Endothelial cell of umbilical vein (primary cell): ENCODE results near the gene NBPF9. TPM values are rescaled to one million over a fixed set of nuclear protein-coding genes. Genes with fewer than 3 reads are reported as not detected.
"Not testable (repeated sequence)": the region's sequence is repeated elsewhere in the genome, so short reads cannot be mapped to it uniquely, and the experiment has no call there.

Experiments used
- BruUV-seq: library from RNA; stranded (reverse); fragments of 400-500 nt; replicated peaks from 2 replicates; lab custom pipeline; 2021; lab: Mats Ljungman, UMichigan
- CTCF ChIA-PET: fragments of 300-600, 350-600 bp; sonication (Branson Sonifier 250); formaldehyde crosslinking; loops from one replicate; lab custom pipeline; 2021; ENCODE audit warnings: antibody characterized with exemption, inconsistent platforms; lab: Charles Lee
- POLR2A ChIA-PET: fragments of 300-600, 350-600 bp; sonication (Branson Sonifier 250); formaldehyde crosslinking; loops from one replicate; lab custom pipeline; 2021; ENCODE audit warnings: antibody characterized with exemption, inconsistent platforms; lab: Charles Lee
- DNase-seq: peaks from one replicate; pipeline ENCODE4 v3.0.0-alpha.2; 2011; ENCODE audit warnings: low read depth, low spot score
- FAIRE-seq: peaks from 2 replicates; lab custom pipeline; 2011; peaks lifted over from hg19 to GRCh38; lab: Jason Lieb, UNC
- H2AFZ ChIP-seq: 2 replicates; pipeline ENCODE4 v1.6.0; 2012; ENCODE audit warnings: low read depth, low read length, control low read depth, inconsistent platforms
- H3K27ac ChIP-seq: 2 replicates; pipeline ENCODE4 v1.5.1; 2011; ENCODE audit warnings: low read depth, mild to moderate bottlenecking, control low read depth, low read length, moderate library complexity; ENCODE audit not compliant: insufficient read depth
- H3K27me3 ChIP-seq, 2 experiments: 2 replicates each; pipeline versions ENCODE4 v1.6.0 to v1.6.1; 2011; ENCODE audit warnings: low read length in 2 of 2, mixed read lengths in 1 of 2; ENCODE audit not compliant: control insufficient read depth in 2 of 2, insufficient read depth in 2 of 2
- H3K36me3 ChIP-seq, 2 experiments: 2 replicates in 1 of 2; 3 replicates in 1 of 2; pipeline ENCODE4 v1.5.1; 2011; ENCODE audit warnings: low read length in 2 of 2, mild to moderate bottlenecking in 1 of 2, moderate library complexity in 1 of 2; ENCODE audit not compliant: control insufficient read depth in 2 of 2, insufficient read depth in 2 of 2; ENCODE audit errors: extremely low read depth in 1 of 2
- H3K4me1 ChIP-seq: 3 replicates; pipeline ENCODE4 v1.5.1; 2011; ENCODE audit warnings: mild to moderate bottlenecking, low read length; ENCODE audit not compliant: control insufficient read depth, insufficient read depth; ENCODE audit errors: extremely low read depth
- H3K4me2 ChIP-seq: 2 replicates; pipeline ENCODE4 v1.6.1; 2011; ENCODE audit warnings: low read length, control low read depth, mixed read lengths; ENCODE audit not compliant: insufficient read depth
- H3K4me3 ChIP-seq, 3 experiments: fragments of 200-600 bp in 1 of 3; sonication (generic), shearing (Covaris generic) in 1 of 3; replicated peaks in 1 of 3; 2 replicates each; pipeline ENCODE4 v1.5.1; 2011 to 2016; ENCODE audit warnings: control low read depth in 3 of 3, low read length in 3 of 3, mild to moderate bottlenecking in 2 of 3, inconsistent platforms in 1 of 3, low read depth in 1 of 3, moderate library complexity in 1 of 3; ENCODE audit not compliant: insufficient read depth in 1 of 3
- H3K79me2 ChIP-seq: 2 replicates; pipeline ENCODE4 v1.6.0; 2012; ENCODE audit warnings: low read length, inconsistent platforms; ENCODE audit not compliant: control insufficient read depth, insufficient read depth
- H3K9ac ChIP-seq: replicated peaks from 2 replicates; pipeline ENCODE3; 2011; ENCODE audit warnings: low read length, control low read depth; ENCODE audit not compliant: insufficient read depth; ENCODE audit errors: extremely low read depth
- H3K9me1 ChIP-seq: replicated peaks from 3 replicates; pipeline ENCODE4 v1.6.0; 2011; ENCODE audit warnings: mild to moderate bottlenecking, low read length; ENCODE audit not compliant: control insufficient read depth, insufficient read depth; ENCODE audit errors: extremely low read depth
- H3K9me3 ChIP-seq: replicated peaks from 2 replicates; pipeline ENCODE4 v1.5.1; 2012; ENCODE audit warnings: low read length, inconsistent platforms; ENCODE audit not compliant: control insufficient read depth, insufficient read depth
- H4K20me1 ChIP-seq: replicated peaks from 2 replicates; pipeline ENCODE3; 2011; ENCODE audit warnings: mild to moderate bottlenecking, low read length; ENCODE audit not compliant: control insufficient read depth, insufficient read depth; ENCODE audit errors: extremely low read depth
- dilution Hi-C: fragments of 300-500 bp; cut with MboI; formaldehyde crosslinking; loops from one replicate; pipeline ENCODE4 v1.15.0; 2019; ENCODE audit warnings: low sequenced_read_pairs; ENCODE audit not compliant: extremely low pct_ligation_motif_present
- intact Hi-C: fragments of 100-400 bp; cut with micrococcal nuclease; formaldehyde crosslinking; loops from one replicate; pipeline ENCODE4 v1.10.0; 2022
- polyA plus RNA-seq, 4 experiments: library from polyadenylated mRNA; depleted of rRNA in 3 of 4; stranded (reverse) in 3 of 4; unstranded in 1 of 4; fragments of >200 nt; gene quantifications; 2 replicates each; pipeline versions ENCODE4 v1.2.1 to v1.2.3, GENCODE V29; 2011 to 2012; ENCODE audit warnings: missing spikeins in 1 of 4
- total RNA-seq: library from RNA; stranded (reverse); gene quantifications from 2 replicates; pipeline ENCODE4 v1.2.3, GENCODE V29; 2021

Gene NBPF9
- total and polyA plus RNA-seq, 2 donors (not counting 3 experiments of a cell fraction or from before 2014, with no cell fraction given), result 16.2 to 27.1 TPM

- H3K79me2 ChIP-seq, H3K27ac ChIP-seq, H3K4me1 ChIP-seq, CTCF ChIA-PET, H3K4me2 ChIP-seq, DNase-seq, FAIRE-seq, H2AFZ ChIP-seq, H3K9ac ChIP-seq, H3K36me3 ChIP-seq, POLR2A ChIA-PET, H3K9me3 ChIP-seq, dilution Hi-C loops, BruUV-seq, H3K27me3 ChIP-seq, H3K4me3 ChIP-seq, intact Hi-C loops, H3K9me1 ChIP-seq, H4K20me1 ChIP-seq: not testable (repeated sequence)
Measured at GRCh38 chr1:149093155-149093554, 10.2 kb downstream of the NBPF9 start.

- H3K27ac ChIP-seq, BruUV-seq, DNase-seq, FAIRE-seq, H3K27me3 ChIP-seq, H3K9me3 ChIP-seq, H3K9me1 ChIP-seq, H3K4me2 ChIP-seq, H3K36me3 ChIP-seq, POLR2A ChIA-PET, H3K4me3 ChIP-seq, intact Hi-C loops, dilution Hi-C loops, H3K4me1 ChIP-seq, CTCF ChIA-PET, H3K79me2 ChIP-seq, H2AFZ ChIP-seq, H3K9ac ChIP-seq, H4K20me1 ChIP-seq: not testable (repeated sequence)
Measured at GRCh38 chr1:149075505-149076127, 27.7 kb downstream of the NBPF9 start.

DNA sequence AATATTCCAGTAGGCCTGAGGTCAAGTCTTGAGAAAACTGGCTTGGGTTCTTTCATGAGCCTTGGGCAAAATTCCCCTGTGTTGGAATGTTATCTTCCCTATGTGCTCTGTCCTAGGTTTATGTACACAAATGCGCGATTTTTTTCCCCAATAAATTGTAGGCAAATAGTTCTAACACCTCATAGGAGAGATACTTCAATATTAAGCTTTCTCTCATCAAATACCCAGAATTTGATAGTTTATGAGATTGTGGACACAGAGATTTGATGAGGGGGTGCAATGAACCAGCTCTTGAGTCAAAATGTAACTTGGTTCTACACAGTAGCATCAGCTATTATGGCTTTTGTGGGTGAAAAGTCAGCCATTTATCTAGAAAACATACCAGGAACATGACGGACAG lies 38.7 kb downstream of the NBPF9 start:
- H3K4me1 ChIP-seq, H3K9ac ChIP-seq, H3K36me3 ChIP-seq, H3K9me3 ChIP-seq, POLR2A ChIA-PET, CTCF ChIA-PET, H3K79me2 ChIP-seq, H2AFZ ChIP-seq, intact Hi-C loops, H3K27me3 ChIP-seq, dilution Hi-C loops, BruUV-seq, H3K27ac ChIP-seq, FAIRE-seq, H3K4me2 ChIP-seq, H3K9me1 ChIP-seq, H4K20me1 ChIP-seq, DNase-seq, H3K4me3 ChIP-seq: not testable (repeated sequence)

DNA sequence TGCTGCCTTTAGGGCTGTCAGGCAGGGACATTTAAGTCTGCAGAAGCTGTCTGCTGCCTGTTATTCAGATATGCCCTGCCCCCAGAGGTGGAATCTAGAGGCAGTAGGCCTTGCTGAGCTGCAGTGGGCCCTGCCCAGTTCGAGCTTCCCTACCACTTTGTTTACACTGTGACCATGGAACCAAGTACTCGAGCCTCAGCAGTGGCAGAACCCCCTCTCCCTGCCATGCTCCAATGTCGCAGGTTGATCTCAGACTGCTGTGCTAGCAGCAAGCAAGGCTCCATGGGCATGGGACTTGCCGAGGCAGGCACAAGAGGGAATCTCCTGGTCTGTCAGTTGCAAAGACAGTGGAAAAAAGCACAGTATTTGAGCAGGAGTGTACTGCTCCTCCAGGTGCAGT lies 60.3 kb downstream of the NBPF9 start:
- DNase-seq, H3K4me3 ChIP-seq, FAIRE-seq, H4K20me1 ChIP-seq, H3K4me2 ChIP-seq, intact Hi-C loops, H2AFZ ChIP-seq, H3K36me3 ChIP-seq, BruUV-seq, H3K4me1 ChIP-seq, H3K9ac ChIP-seq, dilution Hi-C loops, H3K27me3 ChIP-seq, H3K79me2 ChIP-seq, H3K9me3 ChIP-seq, H3K9me1 ChIP-seq, POLR2A ChIA-PET, CTCF ChIA-PET, H3K27ac ChIP-seq: not testable (repeated sequence)
